MCF 10A (cell line): Measurements from ENCODE around the gene IKZF4. TPM values are rescaled to one million over a fixed set of nuclear protein-coding genes. Genes with fewer than 3 reads are reported as not detected.
"Not testable (repeated sequence)": the region's sequence is repeated elsewhere in the genome, so short reads cannot be mapped to it uniquely, and the experiment has no call there.

ENCODE experiments used
- BruUV-seq: library from RNA; stranded (reverse); fragments of 400-500 nt; replicated peaks from 2 replicates; lab custom pipeline; 2021; lab: Mats Ljungman, UMichigan
- CTCF ChIA-PET: fragments of 300-600 bp; sonication (Branson Sonifier 250); formaldehyde crosslinking; extraction: SDS; loops from one replicate; lab custom pipeline; 2021; ENCODE audit warnings: antibody characterized with exemption, inconsistent platforms; lab: Yijun Ruan, JAX
- POLR2A ChIA-PET: fragments of 300-600, 350-650 bp; sonication (Branson Sonifier 250); formaldehyde crosslinking; extraction: SDS; loops from one replicate; lab custom pipeline; 2020; ENCODE audit warnings: antibody characterized with exemption, inconsistent platforms; lab: Yijun Ruan, JAX
- DNase-seq: peaks from one replicate; pipeline ENCODE4 v3.0.0-alpha.2; 2018; ENCODE audit not compliant: unreplicated experiment
- H3K27ac Mint-ChIP-seq: one replicate; pipeline ENCODE4 v1.8.0; 2022; ENCODE audit warnings: mild to moderate bottlenecking, low read depth, mixed read lengths; ENCODE audit not compliant: unreplicated experiment
- H3K27me3 Mint-ChIP-seq: one replicate; pipeline ENCODE4 v1.8.0; 2022; ENCODE audit warnings: mixed read lengths; ENCODE audit not compliant: insufficient read depth, unreplicated experiment
- H3K36me3 Mint-ChIP-seq: one replicate; pipeline ENCODE4 v1.8.0; 2022; ENCODE audit warnings: mild to moderate bottlenecking, moderate library complexity, mixed read lengths; ENCODE audit not compliant: insufficient read depth, unreplicated experiment
- H3K4me1 Mint-ChIP-seq: one replicate; pipeline ENCODE4 v1.8.0; 2022; ENCODE audit warnings: mixed read lengths; ENCODE audit not compliant: insufficient read depth, unreplicated experiment
- H3K4me3 Mint-ChIP-seq: one replicate; pipeline ENCODE4 v1.8.0; 2022; ENCODE audit warnings: mild to moderate bottlenecking, moderate library complexity, mixed read lengths; ENCODE audit not compliant: unreplicated experiment
- H3K9me3 Mint-ChIP-seq: one replicate; pipeline ENCODE4 v1.8.0; 2022; ENCODE audit warnings: mixed read lengths; ENCODE audit not compliant: unreplicated experiment
- CTCF ChIP-seq: fragments of 200-600 bp; IDR thresholded peaks from one replicate; pipeline ENCODE4 v1.8.0; 2022; ENCODE audit warnings: antibody characterized with exemption, mild to moderate bottlenecking; ENCODE audit not compliant: unreplicated experiment
- intact Hi-C: fragments of 100-400 bp; cut with micrococcal nuclease; formaldehyde crosslinking; loops from 2 replicates; pipeline ENCODE4 v1.14.1; 2022
- total RNA-seq: library from RNA; stranded (reverse); gene quantifications from 2 replicates; pipeline ENCODE4 v1.2.3, GENCODE V29; 2022

IKZF4 gene
- total RNA-seq, 1 experiment from 2014 or later, result 2.4 TPM

- Mint-ChIP-seq H3K27ac (no peak overlapping the region), H3K4me1 (peaks cover 6% of the 10 kb centered on the region), H3K27me3 (no peaks in the 10 kb centered on the region), H3K9me3 (no peaks in the 10 kb centered on the region), H3K4me3 (no peak overlapping the region), H3K36me3 (no peaks in the 10 kb centered on the region)
- TF ChIP-seq CTCF, result no peak
- intact Hi-C loops, result no loop called here
- no peak for DNase-seq
- ChIA-PET CTCF (interaction anchor here (0.7 kb wide), 1 partner anchor 100 kb away, joined by 3 read pairs; no protein-coding TSS in a partner anchor), POLR2A (interaction anchor here (1.0 kb wide), 1 partner anchor 33 kb away, joined by 5 read pairs; the partner anchor contains the start of gene PA2G4)
- BruUV-seq, result no TSS peak
These were observed 50.8 kb downstream of the IKZF4 start for GRCh38 chr12:56071648-56072047.

- no peak for TF ChIP-seq CTCF
- intact Hi-C loops, result no loop called here
- no peak for DNase-seq
- BruUV-seq, result no TSS peak
- Mint-ChIP-seq H3K4me3 (no peak overlapping the region), H3K4me1 (peaks cover 6% of the 10 kb centered on the region), H3K36me3 (no peaks in the 10 kb centered on the region), H3K27me3 (no peaks in the 10 kb centered on the region), H3K9me3 (no peaks in the 10 kb centered on the region), H3K27ac (no peak overlapping the region)
- POLR2A ChIA-PET, result interaction anchor here (0.5 kb wide), 1 partner anchor 1897 kb away, joined by 3 read pairs; no protein-coding TSS in a partner anchor
- CTCF ChIA-PET, result interaction anchor here (0.6 kb wide), 1 partner anchor 18 kb away, joined by 3 read pairs; no protein-coding TSS in a partner anchor
These were observed 53.6 kb downstream of the IKZF4 start for GRCh38 chr12:56074396-56074795.

- not testable (repeated sequence) for H3K9me3 Mint-ChIP-seq, H3K27me3 Mint-ChIP-seq, H3K27ac Mint-ChIP-seq, DNase-seq, H3K36me3 Mint-ChIP-seq, BruUV-seq, H3K4me3 Mint-ChIP-seq, H3K4me1 Mint-ChIP-seq
- POLR2A ChIA-PET, result interaction anchor here (0.6 to 2.0 kb wide), 4 partner anchors 26 to 357 kb away, joined by 3 to 12 read pairs (median 3); partner anchors contain the start of genes DNAJC14, ESYT1 and PA2G4
- intact Hi-C loops, result loop anchor here (2.0 kb wide), 2 partner anchors 31 to 81 kb away; partner anchors contain the start of gene SUOX
- CTCF ChIA-PET, result interaction anchor here (0.6 to 2.5 kb wide), 5 partner anchors 26 to 66 kb away, joined by 4 to 11 read pairs (median 7); partner anchors contain the start of gene PA2G4
These were observed 57.1 kb downstream of the IKZF4 start for GRCh38 chr12:56077966-56078365.

- POLR2A ChIA-PET, result interaction anchor here (0.6 to 3.0 kb wide), 7 partner anchors 25 to 358 kb away, joined by 3 to 66 read pairs (median 6); partner anchors contain the start of genes DNAJC14, PA2G4, RPL41 and SUOX
- H3K27ac Mint-ChIP-seq, result no peak overlapping the region
These were observed 57.6 kb downstream of the IKZF4 start for GRCh38 chr12:56078427-56078826.

More at GRCh38 chr12:56078427-56078826, 57.6 kb downstream of the IKZF4 start:
- CTCF ChIA-PET, result interaction anchor here (0.6 to 2.5 kb wide), 7 partner anchors 17 to 67 kb away, joined by 3 to 11 read pairs (median 4); partner anchors contain the start of genes PA2G4 and ZC3H10
- no peaks in the 10 kb centered on the region for H3K27me3 Mint-ChIP-seq
- no peaks in the 10 kb centered on the region for H3K9me3 Mint-ChIP-seq
- no TSS peak for BruUV-seq
- no peak for DNase-seq
- intact Hi-C loops, result loop anchor here (2.0 kb wide), 2 partner anchors 32 to 82 kb away; partner anchors contain the start of gene SUOX
- H3K4me1 Mint-ChIP-seq, result no peaks in the 10 kb centered on the region
- no peaks in the 10 kb centered on the region for H3K36me3 Mint-ChIP-seq
- TF ChIP-seq CTCF, result no peak
- peak overlapping the region; percentile 87 for H3K4me3 Mint-ChIP-seq
